Hepatocyte (in vitro differentiated cells): ENCODE data around the gene B4GALT5. TPM values are rescaled to one million over a fixed set of nuclear protein-coding genes. Genes with fewer than 3 reads are reported as not detected.

Experiments used
- DNase-seq: peaks from one replicate; pipeline ENCODE4 v3.0.0-alpha.2; 2016; ENCODE audit warnings: low spot score
- H2AFZ ChIP-seq: fragments of 200-600 bp; sonication (generic); 2 replicates; pipeline ENCODE4 v1.6.0; 2016; ENCODE audit warnings: antibody characterized with exemption, mild to moderate bottlenecking
- H3K27ac ChIP-seq: fragments of 200-600 bp; sonication (generic); 2 replicates; pipeline ENCODE4 v1.5.1; 2016; ENCODE audit warnings: mild to moderate bottlenecking
- H3K27me3 ChIP-seq: fragments of 200-600 bp; sonication (generic); 2 replicates; pipeline ENCODE4 v1.6.1; 2016
- H3K36me3 ChIP-seq: fragments of 200-600 bp; sonication (generic); replicated peaks from 2 replicates; pipeline ENCODE4 v1.5.1; 2016; ENCODE audit warnings: low read depth; ENCODE audit not compliant: insufficient read depth
- H3K4me1 ChIP-seq: fragments of 200-600 bp; sonication (generic); 2 replicates; pipeline ENCODE4 v1.5.1; 2016; ENCODE audit warnings: mild to moderate bottlenecking, moderate library complexity; ENCODE audit not compliant: insufficient read depth
- H3K4me2 ChIP-seq: fragments of 200-600 bp; sonication (generic); 2 replicates; pipeline ENCODE4 v1.6.0; 2016
- H3K4me3 ChIP-seq: fragments of 200-600 bp; sonication (generic); 2 replicates; pipeline ENCODE4 v1.5.1; 2016; ENCODE audit warnings: mild to moderate bottlenecking
- H3K79me2 ChIP-seq: fragments of 200-600 bp; sonication (generic); 2 replicates; pipeline ENCODE4 v1.6.0; 2017; ENCODE audit warnings: mild to moderate bottlenecking
- H3K9me2 ChIP-seq: fragments of 200-600 bp; sonication (generic); replicated peaks from 2 replicates; pipeline ENCODE4 v1.6.0; 2017; ENCODE audit warnings: mild to moderate bottlenecking; ENCODE audit not compliant: insufficient read depth
- H3K9me3 ChIP-seq: fragments of 200-600 bp; sonication (generic); 2 replicates; pipeline ENCODE4 v1.5.1; 2016; ENCODE audit warnings: low read depth, mild to moderate bottlenecking
- H4K20me1 ChIP-seq: fragments of 200-600 bp; sonication (generic); 2 replicates; pipeline ENCODE4 v1.6.0; 2016; ENCODE audit warnings: mild to moderate bottlenecking; ENCODE audit not compliant: insufficient read depth, poor library complexity, severe bottlenecking
- EZH2 ChIP-seq: fragments of 200-600 bp; sonication (generic); IDR thresholded peaks from 2 replicates; pipeline ENCODE4 v1.6.1; 2016; ENCODE audit warnings: antibody characterized with exemption, mild to moderate bottlenecking, borderline replicate concordance
- EZH2phosphoT487 ChIP-seq: fragments of 200-600 bp; sonication (generic); IDR thresholded peaks from one replicate; pipeline ENCODE4 v1.6.1; 2018; ENCODE audit warnings: antibody characterized with exemption, mild to moderate bottlenecking, low read depth, moderate library complexity; ENCODE audit not compliant: unreplicated experiment, severe bottlenecking
- WGBS: methylation state at CpG from one replicate; pipeline ENCODE4 v1.1.6; 2016; ENCODE audit warnings: low lambda C conversion rate; ENCODE audit errors: missing lambda C conversion rate; 5-methylcytosine and 5-hydroxymethylcytosine counted together
- polyA plus RNA-seq: library from polyadenylated mRNA; unstranded; fragments of >200 nt; fragmentation: Nextera tagmentation; extraction: Ambion mirVana; gene quantifications from 2 replicates; pipeline ENCODE4 v1.2.1, GENCODE V29; 2016
- total RNA-seq: library from RNA; depleted of rRNA; stranded (reverse); fragments of >200 nt; gene quantifications from 2 replicates; pipeline ENCODE4 v1.2.3, GENCODE V29; 2014
- TF ChIP-seq, protein P1 (sequence below): fragments of 200-600 bp; sonication (generic); IDR thresholded peaks from 2 replicates; pipeline ENCODE4 v1.5.1; 2016; ENCODE audit warnings: antibody characterized with exemption, mild to moderate bottlenecking; ENCODE audit not compliant: poor library complexity

The B4GALT5 gene
- total and polyA plus RNA-seq, 2 experiments from 2014 or later, result 12.9 to 41.8 TPM

DNA sequence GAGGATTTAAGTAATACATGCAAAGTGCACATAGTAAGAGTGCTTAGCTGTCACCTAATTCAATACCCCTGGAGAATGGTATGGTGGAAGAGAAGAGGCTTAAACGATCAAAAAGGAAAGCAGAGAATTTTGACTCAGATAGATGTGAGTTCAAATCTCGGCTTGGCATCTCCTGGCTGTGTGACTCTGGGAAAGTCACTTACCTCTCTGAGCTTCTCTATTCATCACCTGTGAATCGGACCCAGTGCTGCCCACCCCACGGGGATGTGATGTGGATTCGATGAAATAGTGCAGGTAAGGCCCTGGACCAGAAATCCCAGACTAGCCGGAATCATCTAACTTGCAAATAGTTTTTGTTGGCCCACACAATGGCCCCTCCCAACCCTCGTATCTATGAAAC, 1.8 kb upstream of the B4GALT5 start:
- Histone ChIP-seq H2AFZ (no peak overlapping the region), H3K4me1 (peaks cover 10% of the 10 kb centered on the region), H3K9me2 (no peaks in the 10 kb centered on the region), H3K4me3 (no peak overlapping the region), H3K79me2 (peaks cover 37% of the 10 kb centered on the region), H3K27me3 (no peaks in the 10 kb centered on the region), H3K9me3 (no peaks in the 10 kb centered on the region), H4K20me1 (peaks cover 23% of the 10 kb centered on the region), H3K4me2 (no peak overlapping the region), H3K36me3 (no peaks in the 10 kb centered on the region), H3K27ac (no peak overlapping the region)
- DNase-seq, result no peak
- no peak for TF ChIP-seq EZH2
- TF ChIP-seq, protein P1, sequence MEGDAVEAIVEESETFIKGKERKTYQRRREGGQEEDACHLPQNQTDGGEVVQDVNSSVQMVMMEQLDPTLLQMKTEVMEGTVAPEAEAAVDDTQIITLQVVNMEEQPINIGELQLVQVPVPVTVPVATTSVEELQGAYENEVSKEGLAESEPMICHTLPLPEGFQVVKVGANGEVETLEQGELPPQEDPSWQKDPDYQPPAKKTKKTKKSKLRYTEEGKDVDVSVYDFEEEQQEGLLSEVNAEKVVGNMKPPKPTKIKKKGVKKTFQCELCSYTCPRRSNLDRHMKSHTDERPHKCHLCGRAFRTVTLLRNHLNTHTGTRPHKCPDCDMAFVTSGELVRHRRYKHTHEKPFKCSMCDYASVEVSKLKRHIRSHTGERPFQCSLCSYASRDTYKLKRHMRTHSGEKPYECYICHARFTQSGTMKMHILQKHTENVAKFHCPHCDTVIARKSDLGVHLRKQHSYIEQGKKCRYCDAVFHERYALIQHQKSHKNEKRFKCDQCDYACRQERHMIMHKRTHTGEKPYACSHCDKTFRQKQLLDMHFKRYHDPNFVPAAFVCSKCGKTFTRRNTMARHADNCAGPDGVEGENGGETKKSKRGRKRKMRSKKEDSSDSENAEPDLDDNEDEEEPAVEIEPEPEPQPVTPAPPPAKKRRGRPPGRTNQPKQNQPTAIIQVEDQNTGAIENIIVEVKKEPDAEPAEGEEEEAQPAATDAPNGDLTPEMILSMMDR, result no peak
- no peak for TF ChIP-seq EZH2phosphoT487
- 92% methylated on average over 7 of the region's 7 CpGs for WGBS

DNA sequence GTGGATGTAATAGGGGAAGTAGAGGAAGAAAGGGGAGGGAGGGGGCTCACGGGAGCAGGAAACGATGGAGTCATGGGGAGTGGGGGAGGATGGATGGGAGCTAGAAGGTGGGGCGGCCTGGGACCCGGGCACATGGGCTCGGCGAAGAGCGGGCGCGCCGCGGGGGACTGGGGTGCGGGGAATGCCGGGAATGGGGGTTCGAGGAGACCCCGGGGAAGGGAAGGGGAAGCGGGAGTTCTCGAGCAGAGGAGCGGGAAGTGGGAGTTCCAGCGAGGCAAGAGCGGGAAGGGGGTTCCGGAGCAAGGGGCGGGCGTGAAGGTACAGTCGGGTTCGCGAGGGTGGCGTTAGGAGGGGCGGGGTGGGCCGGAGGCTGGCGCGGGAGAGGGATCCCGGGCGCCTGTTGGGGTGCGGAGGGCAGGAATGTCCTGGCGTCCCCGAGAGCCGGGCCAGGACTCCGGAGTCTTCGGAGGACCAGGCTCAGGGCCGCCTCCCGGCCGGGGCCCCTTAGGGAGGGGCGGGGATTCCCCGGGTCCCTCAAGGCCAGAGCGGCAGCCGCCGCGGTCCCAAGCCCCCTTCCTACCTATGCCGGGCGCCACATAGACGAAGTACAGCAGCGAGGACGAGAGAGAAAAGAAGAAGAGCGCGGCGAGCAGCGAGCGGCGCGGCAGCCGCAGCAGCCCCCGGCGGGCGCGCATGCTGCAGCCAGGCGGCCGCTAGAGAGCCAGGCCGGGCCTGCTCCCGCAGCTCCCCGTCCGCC, 504 bp downstream of the B4GALT5 start:
- TF ChIP-seq, protein P1, result no peak
- TF ChIP-seq EZH2phosphoT487 (no peak), EZH2 (no peak)
- peak overlapping the region; percentile 92 for H3K4me3 ChIP-seq
- H3K27me3 ChIP-seq, result no peaks in the 10 kb centered on the region
- no peaks in the 10 kb centered on the region for H3K36me3 ChIP-seq
- H3K9me2 ChIP-seq, result no peaks in the 10 kb centered on the region
- H4K20me1 ChIP-seq, result peaks cover 37% of the 10 kb centered on the region
- H3K4me1 ChIP-seq, result peaks cover 22% of the 10 kb centered on the region
- H2AFZ ChIP-seq, result peak overlapping the region; percentile 55
- H3K27ac ChIP-seq, result peak overlapping the region; percentile 96
- peaks cover 60% of the 10 kb centered on the region for H3K79me2 ChIP-seq
- H3K9me3 ChIP-seq, result no peaks in the 10 kb centered on the region
- peak overlapping the region; percentile 85 for H3K4me2 ChIP-seq
- peak; percentile 77 for DNase-seq
- 0% methylated on average over 10 of the region's 71 CpGs for WGBS

DNA sequence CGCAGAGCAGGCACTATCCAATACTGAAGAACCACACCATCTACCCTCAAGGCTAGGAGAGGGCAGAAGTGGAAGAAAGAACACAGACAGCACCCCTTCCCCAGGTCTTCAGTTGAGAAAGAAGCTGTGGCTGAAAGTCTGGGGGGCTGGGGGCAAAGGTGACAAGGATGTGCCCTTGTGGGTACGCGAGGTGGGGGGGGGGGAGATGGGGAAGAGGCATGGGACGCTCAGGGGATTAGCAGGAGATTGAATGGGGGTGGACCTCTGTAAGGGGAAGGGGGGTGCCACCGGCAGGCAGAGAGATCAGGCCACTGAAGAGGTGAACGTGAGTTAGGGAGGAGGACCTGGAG, 1.1 kb downstream of the B4GALT5 start:
- H4K20me1 ChIP-seq, result peaks cover 40% of the 10 kb centered on the region
- H3K4me2 ChIP-seq, result peak overlapping the region; percentile 85
- no peak for TF ChIP-seq EZH2
- TF ChIP-seq, protein P1, result no peak
- no peak for TF ChIP-seq EZH2phosphoT487
- peaks cover 23% of the 10 kb centered on the region for H3K4me1 ChIP-seq
- H3K9me3 ChIP-seq, result no peaks in the 10 kb centered on the region
- H2AFZ ChIP-seq, result peak overlapping the region; percentile 55
- no peaks in the 10 kb centered on the region for H3K27me3 ChIP-seq
- H3K4me3 ChIP-seq, result peak overlapping the region; percentile 92
- WGBS, result 0% methylated on average over 1 of the region's 6 CpGs
- H3K27ac ChIP-seq, result peak overlapping the region; percentile 96
- H3K79me2 ChIP-seq, result peaks cover 65% of the 10 kb centered on the region
- H3K9me2 ChIP-seq, result no peaks in the 10 kb centered on the region
- H3K36me3 ChIP-seq, result no peaks in the 10 kb centered on the region
- DNase-seq, result no peak
